H1 (cell line): ENCODE results near the gene RNF126. TPM values are rescaled to one million over a fixed set of nuclear protein-coding genes. Genes with fewer than 3 reads are reported as not detected.

ENCODE experiments used
- CTCF ChIA-PET: fragments of 300-600 bp; sonication (Branson Sonifier 250); formaldehyde crosslinking; loops from one replicate; lab custom pipeline; 2021; ENCODE audit not compliant: partially characterized antibody; lab: Charles Lee
- POLR2A ChIA-PET: fragments of 300-600 bp; sonication (Branson Sonifier 250); formaldehyde crosslinking; loops from one replicate; lab custom pipeline; 2021; ENCODE audit warnings: inconsistent platforms; ENCODE audit not compliant: partially characterized antibody; lab: Charles Lee
- DNase-seq, 2 experiments: peaks; one replicate each; pipeline versions ENCODE4 v3.0.0 to v3.0.0-alpha.2; 2010 to 2022; ENCODE audit warnings: low spot score in 2 of 2, low read depth in 1 of 2, mixed read lengths in 1 of 2
- FAIRE-seq: peaks from 2 replicates; lab custom pipeline; 2011; peaks lifted over from hg19 to GRCh38; lab: Jason Lieb, UNC
- H2AFZ ChIP-seq: 2 replicates; pipeline ENCODE4 v1.8.1; 2012; ENCODE audit warnings: low read length, inconsistent platforms
- H2AK5ac ChIP-seq: 2 replicates; pipeline ENCODE4 v1.6.1; 2013; ENCODE audit warnings: low read depth, low read length
- H2BK120ac ChIP-seq: replicated peaks from 2 replicates; pipeline ENCODE3; 2013; ENCODE audit warnings: low read depth, low read length, inconsistent platforms
- H2BK12ac ChIP-seq: 2 replicates; pipeline ENCODE4 v1.6.1; 2013; ENCODE audit warnings: low read depth, low read length
- H2BK15ac ChIP-seq: 2 replicates; pipeline ENCODE4 v1.6.1; 2013; ENCODE audit warnings: low read length
- H2BK20ac ChIP-seq: 2 replicates; pipeline ENCODE4 v1.6.1; 2013; ENCODE audit warnings: low read length
- H2BK5ac ChIP-seq: 2 replicates; pipeline ENCODE4 v1.6.1; 2013; ENCODE audit warnings: low read depth, low read length
- H3K14ac ChIP-seq: 2 replicates; pipeline ENCODE4 v1.6.1; 2013; ENCODE audit warnings: inconsistent platforms; ENCODE audit not compliant: insufficient read length
- H3K18ac ChIP-seq: 2 replicates; pipeline ENCODE4 v1.6.1; 2013; ENCODE audit warnings: low read length; ENCODE audit errors: extremely low read depth
- H3K23ac ChIP-seq: 2 replicates; pipeline ENCODE4 v1.6.1; 2013; ENCODE audit warnings: inconsistent platforms; ENCODE audit not compliant: insufficient read length
- H3K23me2 ChIP-seq: 2 replicates; pipeline ENCODE4 v1.6.1; 2013; ENCODE audit warnings: low read depth, low read length
- H3K27ac ChIP-seq: 2 replicates; pipeline ENCODE4 v1.6.1; 2011; ENCODE audit warnings: low read depth, low read length, inconsistent platforms
- H3K27me3 ChIP-seq, 4 experiments: replicated peaks in 1 of 4; 1 replicate in 1 of 4; 2 replicates in 3 of 4; pipeline versions ENCODE4 v1.6.1 to v1.8.1; 2011 to 2013; ENCODE audit warnings: low read length in 3 of 4, mild to moderate bottlenecking in 3 of 4, inconsistent platforms in 2 of 4, mixed read lengths in 2 of 4, moderate library complexity in 1 of 4; ENCODE audit not compliant: control insufficient read depth in 3 of 4, insufficient read depth in 3 of 4; ENCODE audit errors: extremely low read depth in 1 of 4
- H3K36me3 ChIP-seq, 4 experiments: 2 replicates each; pipeline versions ENCODE4 v1.6.1 to v1.8.1; 2011 to 2013; ENCODE audit warnings: mild to moderate bottlenecking in 4 of 4, low read length in 3 of 4, moderate library complexity in 2 of 4, control low read depth in 1 of 4, inconsistent platforms in 1 of 4; ENCODE audit not compliant: insufficient read depth in 4 of 4, control insufficient read depth in 2 of 4
- H3K4ac ChIP-seq: replicated peaks from 2 replicates; pipeline ENCODE3; 2013; ENCODE audit warnings: low read length, low read depth, mixed read lengths, inconsistent platforms; ENCODE audit not compliant: insufficient read length
- H3K4me1 ChIP-seq, 4 experiments: replicated peaks in 1 of 4; 1 replicate in 1 of 4; 2 replicates in 3 of 4; pipeline versions ENCODE4 v1.6.1 to v1.8.1; 2011 to 2013; ENCODE audit warnings: low read length in 3 of 4, inconsistent platforms in 2 of 4, mixed read lengths in 1 of 4; ENCODE audit not compliant: insufficient read depth in 4 of 4, control insufficient read depth in 3 of 4
- H3K4me2 ChIP-seq, 2 experiments: 2 replicates each; pipeline versions ENCODE4 v1.6.1 to v1.8.1; 2011 to 2013; ENCODE audit warnings: low read depth in 2 of 2, low read length in 2 of 2, control low read depth in 1 of 2, inconsistent platforms in 1 of 2, mild to moderate bottlenecking in 1 of 2; ENCODE audit not compliant: insufficient read depth in 1 of 2
- H3K4me3 ChIP-seq, 4 experiments: fragments of 200-600, 300-600 bp in 1 of 4; sonication (generic), shearing (Covaris generic), sonication (Bioruptor Twin) in 1 of 4; 2 replicates each; pipeline versions ENCODE4 v1.5.1 to v1.8.1; 2011 to 2016; ENCODE audit warnings: low read length in 4 of 4, low read depth in 3 of 4, control low read depth in 2 of 4, inconsistent platforms in 2 of 4, mild to moderate bottlenecking in 2 of 4, mixed read lengths in 1 of 4, moderate library complexity in 1 of 4; ENCODE audit not compliant: insufficient read depth in 2 of 4; ENCODE audit errors: extremely low read depth in 1 of 4
- H3K56ac ChIP-seq: replicated peaks from 2 replicates; pipeline ENCODE3; 2013; ENCODE audit warnings: low read depth, mild to moderate bottlenecking, mixed read lengths, low read length, inconsistent platforms; ENCODE audit not compliant: insufficient read length
- H3K79me1 ChIP-seq: 2 replicates; pipeline ENCODE4 v1.6.1; 2013; ENCODE audit warnings: low read depth, low read length, control low read depth
- H3K79me2 ChIP-seq, 2 experiments: 2 replicates each; pipeline versions ENCODE4 v1.6.1 to v1.8.1; 2012 to 2013; ENCODE audit warnings: low read length in 2 of 2, mild to moderate bottlenecking in 2 of 2, inconsistent platforms in 1 of 2; ENCODE audit not compliant: insufficient read depth in 2 of 2, control insufficient read depth in 1 of 2
- H3K9ac ChIP-seq, 4 experiments: replicated peaks in 1 of 4; 1 replicate in 1 of 4; 2 replicates in 3 of 4; pipeline versions ENCODE4 v1.6.1 to v1.8.1; 2011 to 2013; ENCODE audit warnings: low read depth in 3 of 4, low read length in 3 of 4, control low read depth in 2 of 4, mild to moderate bottlenecking in 2 of 4, moderate library complexity in 2 of 4, inconsistent platforms in 1 of 4; ENCODE audit errors: extremely low read depth in 1 of 4
- H3K9me3 ChIP-seq, 2 experiments: 2 replicates each; pipeline versions ENCODE4 v1.6.1 to v1.8.1; 2012 to 2013; ENCODE audit warnings: mild to moderate bottlenecking in 2 of 2, moderate library complexity in 2 of 2, control low read depth in 1 of 2, inconsistent platforms in 1 of 2, low read depth in 1 of 2, low read length in 1 of 2, mixed read lengths in 1 of 2; ENCODE audit not compliant: insufficient read depth in 2 of 2
- H4K20me1 ChIP-seq, 2 experiments: replicated peaks in 1 of 2; 2 replicates each; pipeline versions ENCODE3 to v1.8.1; 2011 to 2013; ENCODE audit warnings: inconsistent platforms in 2 of 2, low read length in 2 of 2, mild to moderate bottlenecking in 1 of 2; ENCODE audit not compliant: insufficient read depth in 2 of 2, control insufficient read depth in 1 of 2
- H4K5ac ChIP-seq: 2 replicates; pipeline ENCODE4 v1.6.1; 2013; ENCODE audit warnings: low read length, low read depth, mixed read lengths, inconsistent platforms; ENCODE audit not compliant: insufficient read length
- H4K8ac ChIP-seq: 2 replicates; pipeline ENCODE4 v1.8.0; 2013; ENCODE audit warnings: mild to moderate bottlenecking, moderate library complexity, low read length, inconsistent platforms; ENCODE audit not compliant: insufficient read depth; ENCODE audit errors: extremely low read depth
- H4K91ac ChIP-seq: replicated peaks from 2 replicates; pipeline ENCODE3; 2013; ENCODE audit warnings: low read length, mixed read lengths, inconsistent platforms; ENCODE audit not compliant: insufficient read length
- ASH2L ChIP-seq: fragments of 200-600, 300-600 bp; sonication (generic); IDR thresholded peaks from one replicate; pipeline ENCODE4 v1.7.1; 2017; ENCODE audit warnings: low read length
- BACH1 ChIP-seq: IDR thresholded peaks from 2 replicates; pipeline ENCODE4 v1.6.1; 2012; ENCODE audit warnings: low read length, improper control_type of control experiment
- CTBP2 ChIP-seq: IDR thresholded peaks from 2 replicates; pipeline ENCODE4 v1.7.0; 2011; ENCODE audit warnings: borderline replicate concordance, mild to moderate bottlenecking, moderate library complexity, mixed read lengths, low read length; ENCODE audit not compliant: insufficient read depth, insufficient read length
- EZH2 ChIP-seq: fragments of 200-600 bp; sonication (generic); IDR thresholded peaks from 2 replicates; pipeline ENCODE4 v1.7.1; 2012; ENCODE audit warnings: low read depth, mild to moderate bottlenecking, moderate library complexity, low read length, inconsistent platforms; ENCODE audit not compliant: severe bottlenecking
- GABPA ChIP-seq: IDR thresholded peaks from 2 replicates; pipeline ENCODE4 v1.6.1; 2011; ENCODE audit warnings: mild to moderate bottlenecking, low read length, moderate library complexity, borderline replicate concordance; ENCODE audit not compliant: insufficient read depth
- GTF2F1 ChIP-seq: IDR thresholded peaks from 2 replicates; pipeline ENCODE4 v1.6.1; 2012; ENCODE audit warnings: low read depth, low read length, improper control_type of control experiment, borderline replicate concordance
- JUND ChIP-seq: IDR thresholded peaks from 2 replicates; pipeline ENCODE4 v1.6.1; 2011; ENCODE audit warnings: mild to moderate bottlenecking, improper control_type of control experiment, low read length
- NRF1 ChIP-seq: IDR thresholded peaks from 2 replicates; pipeline ENCODE4 v1.6.1; 2011; ENCODE audit warnings: mild to moderate bottlenecking, low read depth, low read length, improper control_type of control experiment
- RBBP5 ChIP-seq: IDR thresholded peaks from 2 replicates; pipeline ENCODE4 v1.7.1; 2012; ENCODE audit warnings: low read depth, mild to moderate bottlenecking, inconsistent platforms, low read length, moderate library complexity, borderline replicate concordance
- SUZ12 ChIP-seq: fragments of 200-600 bp; sonication (generic); IDR thresholded peaks from 2 replicates; pipeline ENCODE4 v1.6.1; 2012; ENCODE audit warnings: mild to moderate bottlenecking, inconsistent platforms, low read length, moderate library complexity, mixed read lengths
- TCF12 ChIP-seq: IDR thresholded peaks from 2 replicates; pipeline ENCODE4 v1.6.1; 2011; ENCODE audit warnings: low read depth, mild to moderate bottlenecking, low read length
- YY1 ChIP-seq: IDR thresholded peaks from 2 replicates; pipeline ENCODE4 v1.6.1; 2011; ENCODE audit warnings: low read depth, mild to moderate bottlenecking, low read length
- WGBS, 2 experiments: shearing (Covaris generic) in 1 of 2; methylation state at CpG; one replicate each; pipeline versions ENCODE4 v1.1.6 to v1.1.7; 2013 to 2015; ENCODE audit warnings: low lambda C conversion rate in 2 of 2, mixed read lengths in 2 of 2, inconsistent platforms in 1 of 2, low coverage in 1 of 2, missing lambda C conversion rate in 1 of 2; ENCODE audit not compliant: insufficient replicate concordance in 2 of 2, insufficient coverage in 1 of 2, insufficient read length in 1 of 2; ENCODE audit errors: extremely low coverage in 1 of 2, missing lambda C conversion rate in 1 of 2; 5-methylcytosine and 5-hydroxymethylcytosine counted together
- polyA plus RNA-seq, 7 experiments: library from polyadenylated mRNA; depleted of rRNA in 3 of 7; stranded (reverse) in 5 of 7; unstranded in 2 of 7; fragments of >200 nt in 5 of 7; fragments of 200-250 nt in 2 of 7; gene quantifications; 1 replicate in 5 of 7; 2 replicates in 1 of 7; 4 replicates in 1 of 7; pipeline versions ENCODE4 v1.2.1 to v1.2.3, GENCODE V29; 2011 to 2013; ENCODE audit warnings: missing spikeins in 2 of 7, mixed read lengths in 2 of 7
- total RNA-seq: library from RNA; stranded (reverse); fragmentation: NEBNext Ultra II Directional; extraction: Animal tissue kit (Norgen Biotek cat#: 25700); gene quantifications from 2 replicates; pipeline ENCODE4 v1.2.1, GENCODE V29; 2021
- TF ChIP-seq, protein P1 (sequence below): IDR thresholded peaks from 2 replicates; pipeline ENCODE4 v1.6.1; 2011; ENCODE audit warnings: low read depth, mild to moderate bottlenecking, low read length; ENCODE audit not compliant: insufficient read depth
- TF ChIP-seq, protein P2 (sequence below): IDR thresholded peaks from 2 replicates; pipeline ENCODE4 v1.6.1; 2012; ENCODE audit warnings: inconsistent platforms

Gene RNF126
- total and polyA plus RNA-seq, 2 of the 8 experiments (the other 6 are each of a cell fraction or from before 2014, with no cell fraction given): 21.8 to 68.0 TPM

DNA sequence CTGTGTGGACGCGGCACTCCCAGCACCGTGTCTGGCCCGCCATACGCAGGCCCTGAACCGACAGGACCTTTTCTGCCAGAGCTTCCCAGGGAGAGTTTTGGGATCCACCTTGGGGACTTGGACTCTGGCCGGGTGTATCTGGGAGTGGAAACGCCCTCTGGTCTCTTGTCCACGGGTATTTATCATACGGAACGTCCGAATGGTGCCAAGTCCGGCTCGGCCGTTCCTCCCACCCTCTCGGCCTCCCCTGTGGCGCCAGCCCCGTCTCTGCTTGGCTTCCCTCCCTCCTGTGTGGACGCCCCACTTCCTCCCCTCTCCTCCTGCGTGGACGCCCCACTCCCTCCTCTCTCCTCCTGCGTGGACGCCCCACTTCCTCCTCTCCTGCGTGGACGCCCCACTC lies 61.2 kb downstream of the RNF126 start:
- H2BK12ac ChIP-seq: no peak overlapping the region
- no peaks in the 10 kb centered on the region for H3K27me3 ChIP-seq
- H4K91ac ChIP-seq: no peak overlapping the region
- H3K36me3 ChIP-seq: no peaks in the 10 kb centered on the region
- H2BK20ac ChIP-seq: no peak overlapping the region
- no peaks in the 10 kb centered on the region for H4K20me1 ChIP-seq
- 92% methylated on average over 18 of the region's 25 CpGs; no CpG with 5 or more reads in 1 of the 2 experiments for WGBS, 2 experiments
- no peaks in the 10 kb centered on the region for H3K4me1 ChIP-seq
- no peak for TF ChIP-seq RBBP5
- TF ChIP-seq CTBP2: no peak
- TF ChIP-seq GTF2F1: no peak
- TF ChIP-seq BACH1: no peak
- TF ChIP-seq SUZ12: no peak
- TF ChIP-seq, protein P1, sequence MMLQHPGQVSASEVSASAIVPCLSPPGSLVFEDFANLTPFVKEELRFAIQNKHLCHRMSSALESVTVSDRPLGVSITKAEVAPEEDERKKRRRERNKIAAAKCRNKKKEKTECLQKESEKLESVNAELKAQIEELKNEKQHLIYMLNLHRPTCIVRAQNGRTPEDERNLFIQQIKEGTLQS: no peak
- TF ChIP-seq YY1: no peak
- no peak for TF ChIP-seq NRF1
- TF ChIP-seq ASH2L: no peak
- TF ChIP-seq GABPA: no peak
- TF ChIP-seq EZH2: no peak
- TF ChIP-seq TCF12: no peak
- TF ChIP-seq JUND: no peak
- TF ChIP-seq, protein P2, sequence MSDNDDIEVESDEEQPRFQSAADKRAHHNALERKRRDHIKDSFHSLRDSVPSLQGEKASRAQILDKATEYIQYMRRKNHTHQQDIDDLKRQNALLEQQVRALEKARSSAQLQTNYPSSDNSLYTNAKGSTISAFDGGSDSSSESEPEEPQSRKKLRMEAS: no peak
- TF ChIP-seq, all 59 proteins: peak for 0
- no peak overlapping the region for H3K56ac ChIP-seq
- ChIA-PET POLR2A (no interaction called here), CTCF (interaction anchor here (0.8 to 1.5 kb wide), 4 partner anchors 18 to 69 kb away, joined by 3 read pairs; no protein-coding TSS in a partner anchor)
- no peak overlapping the region for H2AK5ac ChIP-seq
- FAIRE-seq: no peak
- no peak overlapping the region for H3K4me3 ChIP-seq
- H4K5ac ChIP-seq: no peak overlapping the region
- no peak overlapping the region for H3K4me2 ChIP-seq
- DNase-seq: no peak
- H3K4ac ChIP-seq: no peak overlapping the region
- H2BK5ac ChIP-seq: no peak overlapping the region
- H3K9ac ChIP-seq: no peak overlapping the region
- H3K23ac ChIP-seq: no peak overlapping the region
- no peak overlapping the region for H2AFZ ChIP-seq
- H3K18ac ChIP-seq: no peak overlapping the region
- no peak overlapping the region for H4K8ac ChIP-seq
- H2BK120ac ChIP-seq: no peak overlapping the region
- no peak overlapping the region for H3K27ac ChIP-seq
- H3K23me2 ChIP-seq: no peaks in the 10 kb centered on the region
- no peaks in the 10 kb centered on the region for H3K79me1 ChIP-seq
- H3K9me3 ChIP-seq: peaks cover 0 to 30% of the 10 kb centered on the region in 2 experiments; a peak in 1 of 4 replicates
- H2BK15ac ChIP-seq: no peak overlapping the region
- no peak overlapping the region for H3K14ac ChIP-seq
- no peaks in the 10 kb centered on the region for H3K79me2 ChIP-seq
